Heart right ventricle (tissue), 16 donors: ENCODE data around the gene LLPH. TPM values are rescaled to one million over a fixed set of nuclear protein-coding genes. Genes with fewer than 3 reads are reported as not detected.

Experiments
- ATAC-seq, 8 donors: fragments of 200-7000 bp; cut with Tn5 transposase; one replicate each; pipeline ENCODE4 v1.9.1; 2020; ENCODE audit warnings: mild to moderate bottlenecking in 8 of 8, moderate library complexity in 8 of 8, moderate number of reproducible peaks in 1 of 8
- DNase-seq, 2 donors: peaks; one replicate each; pipeline ENCODE4 v3.0.0-alpha.2; 2020
- H3K27ac ChIP-seq, 10 donors: fragments of 200-600 bp; sonication (generic) in 2 of 10; one replicate each; pipeline versions ENCODE4 v1.5.0 to v1.8.0; 2020 to 2022; ENCODE audit warnings: mild to moderate bottlenecking in 3 of 10
- H3K27me3 ChIP-seq, 7 donors: fragments of 200-600 bp; one replicate each; pipeline ENCODE4 v1.8.0; 2021 to 2022; ENCODE audit warnings: mild to moderate bottlenecking in 2 of 7
- H3K36me3 ChIP-seq, 9 donors: fragments of 200-600 bp; sonication (generic) in 1 of 9; one replicate each; pipeline versions ENCODE4 v1.5.0 to v1.8.0; 2020 to 2022; ENCODE audit warnings: mild to moderate bottlenecking in 2 of 9
- H3K4me1 ChIP-seq, 9 donors: fragments of 200-600 bp; sonication (generic) in 1 of 9; one replicate each; pipeline versions ENCODE4 v1.5.0 to v1.8.0; 2020 to 2022; ENCODE audit warnings: mild to moderate bottlenecking in 4 of 9
- H3K4me3 ChIP-seq, 10 donors: fragments of 200-600 bp; sonication (generic) in 2 of 10; one replicate each; pipeline versions ENCODE4 v1.5.0 to v1.8.0; 2020 to 2022; ENCODE audit warnings: mild to moderate bottlenecking in 7 of 10, moderate library complexity in 2 of 10
- H3K9me3 ChIP-seq, 11 donors: fragments of 200-600 bp in 10 of 11; sonication (generic) in 2 of 11; one replicate each; pipeline versions ENCODE4 v1.5.0 to v1.8.0; 2013 to 2022; ENCODE audit warnings: mild to moderate bottlenecking in 2 of 11, control low read depth in 1 of 11, moderate library complexity in 1 of 11
- CTCF ChIP-seq, 9 donors: fragments of 200-600 bp; sonication (generic) in 2 of 9; IDR thresholded peaks; one replicate each; pipeline versions ENCODE4 v1.5.0 to v1.8.0; 2021 to 2022; ENCODE audit warnings: antibody characterized with exemption in 9 of 9, mild to moderate bottlenecking in 5 of 9, moderate library complexity in 1 of 9
- WGBS, 2 donors: extraction: QIAGEN DNeasy Blood & Tissue Kit; methylation state at CpG; one replicate each; pipeline ENCODE4 v1.1.7; 2013; ENCODE audit warnings: inconsistent platforms in 1 of 2; 5-methylcytosine and 5-hydroxymethylcytosine counted together
- intact Hi-C, 10 donors: fragments of 100-400 bp; cut with DNase I; formaldehyde crosslinking; loops; one replicate each; pipeline versions ENCODE4 v1.11.1 to v1.14.2; 2022
- polyA plus RNA-seq, 2 donors: library from polyadenylated mRNA; stranded (reverse); fragments of 200-250 nt; gene quantifications; one replicate each; pipeline ENCODE4 v1.2.3, GENCODE V29; 2013
- total RNA-seq, 10 donors: library from RNA; stranded (reverse); fragmentation: NEBNext Ultra II Directional in 3 of 10; extraction: Animal tissue kit (Norgen Biotek cat#: 25700) in 3 of 10; gene quantifications; one replicate each; pipeline versions ENCODE4 v1.2.1 to v1.2.4, GENCODE V29; 2021 to 2023
- donor health status: Arrhythmogenic right ventricular cardiomyopathy.
- donor health status: ischemic (EF 13 %, LVEDD 7.1; RV severe dilation, severe dysfunction).
- donor health status: healthy with polysubstance abuse.
- donor health status: DM: no; HTN: yes; CAD: no.
- donor health status: DM: no; HTN: no; CAD: no.
- donor health status: ischemic (EF 25% LVEDD 6.9; RV normal size, moderate dysfunction).
- donor health status: ischemic (EF 25% LVEDD 5.7; RV mildly dilated, moderate dysfunction).
- donor health status: healthy.
- donor health status: DM: yes; HTN: yes; CAD: no.
- donor health status: Ischemic cardiomyopathy.
- donor health status: ischemic (EF 35%, LVEDD 5.7; RV mildly dilated, moderate dysfunction).
- donor health status: nonischemic (EF 11% LVEDD 7.7; RV severe dilation, severe dysfunction).
- donor health status: DM: yes; HTN: yes; CAD: no.
- donor health status: PGD.
- donor health status: ischemic (EF 29% LVEDD 5.4; RV normal size, mild dysfunction).
- donor health status: nonischemic (EF 23%, LVEDD 6.1; RV moderate dilation, normal function).

Gene LLPH
- total and polyA plus RNA-seq, 12 donors = 9.7 to 35.9 (median 18.9) TPM

DNA sequence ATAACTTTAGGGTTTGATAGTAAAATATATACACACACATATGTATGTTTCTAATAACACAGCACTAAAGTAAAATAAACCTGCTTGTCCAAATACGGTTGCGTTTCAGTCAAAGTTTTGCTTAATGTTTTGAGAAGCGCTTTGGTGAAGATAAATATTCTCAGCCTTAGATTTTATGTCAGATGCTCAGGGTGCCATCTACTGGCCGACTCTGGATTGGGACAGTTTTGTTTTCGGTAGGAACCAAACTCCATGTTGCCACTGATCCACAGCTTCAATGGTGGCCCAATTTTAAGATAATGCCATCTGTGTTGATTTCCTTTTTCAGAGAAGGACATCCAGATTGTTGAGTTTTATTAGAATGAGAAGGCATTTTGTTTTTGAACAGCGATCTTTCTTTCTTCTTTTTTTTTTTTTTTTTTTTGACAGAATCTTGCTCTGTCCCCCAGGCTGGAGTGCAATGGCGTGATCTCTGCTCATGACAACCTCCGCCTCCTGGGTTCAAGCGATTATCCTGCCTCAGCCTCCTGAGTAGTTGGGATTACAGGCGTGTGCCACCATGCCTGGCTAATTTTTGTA is 43.1 kb downstream of the LLPH start:
- Histone ChIP-seq H3K4me3 (no peak overlapping the region), H3K27me3 (peaks cover 0 to 8% (median 0%) of the 10 kb centered on the region in 7 donors), H3K4me1 (peaks cover 0 to 5% (median 0%) of the 10 kb centered on the region in 9 donors), H3K36me3 (no peaks in the 10 kb centered on the region), H3K27ac (no peak overlapping the region), H3K9me3 (peaks cover 0 to 20% (median 5%) of the 10 kb centered on the region in 11 donors)
- TF ChIP-seq CTCF (IDR thresholded peaks at IDR 0.05) = peak; percentile 45 to 86 (median 80)
- DNase-seq (peak; percentile 21 to 66), ATAC-seq (peak in 4 of 8 donors; percentile 46 to 57 (median 51))
- intact Hi-C loops = loop anchor here in 9 of 10 donors (2.0 to 10.0 kb wide), 9 partner anchors 103 to 1200 kb away; no protein-coding TSS in a partner anchor
- 29 to 30% methylated on average over 10 of the region's 10 CpGs for WGBS, 2 donors

DNA sequence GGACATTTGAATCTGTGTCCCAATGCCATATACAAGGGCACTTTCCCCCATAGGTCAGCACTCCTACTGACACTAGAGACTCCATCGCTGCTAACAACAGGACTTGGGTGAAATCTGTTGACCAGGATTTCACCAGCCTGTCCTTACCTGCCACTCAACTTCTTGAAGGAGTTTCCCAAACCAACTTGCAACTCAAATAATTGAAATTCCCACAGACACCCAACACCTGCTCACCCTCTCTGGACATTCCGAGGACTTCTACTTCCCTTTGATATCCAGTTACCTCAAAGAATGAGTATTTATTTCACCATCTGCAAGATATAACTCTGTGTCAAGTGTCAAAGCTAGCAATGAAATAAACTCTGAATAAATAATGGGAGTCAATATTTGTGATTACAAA is 44.6 kb downstream of the LLPH start:
- no peak for TF ChIP-seq CTCF (IDR thresholded peaks at IDR 0.05)
- no peak for ATAC-seq

DNA sequence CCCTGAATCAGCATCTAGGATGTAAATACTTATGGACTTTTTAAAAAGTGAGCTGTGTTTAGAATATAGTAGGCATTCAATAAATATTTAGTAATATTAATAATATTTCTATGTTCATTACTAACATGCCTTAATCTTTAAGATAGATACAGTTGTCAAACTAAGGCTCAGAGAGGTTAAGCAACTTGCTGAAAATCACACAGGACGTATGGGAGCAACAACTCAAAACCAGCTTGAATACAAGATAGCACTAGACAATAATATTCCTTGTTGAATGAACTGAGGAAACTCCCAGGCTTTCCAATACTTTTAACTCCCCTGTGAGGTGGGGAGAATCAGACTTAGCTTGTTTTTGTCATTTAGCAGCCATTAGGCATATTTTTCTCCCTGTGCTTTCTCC is 45.3 kb downstream of the LLPH start:
- no peak for TF ChIP-seq CTCF (IDR thresholded peaks at IDR 0.05)
- peaks cover 0 to 8% (median 0%) of the 10 kb centered on the region in 7 donors for H3K27me3 ChIP-seq
- intact Hi-C loops = loop anchor here in 8 of 10 donors (5.0 to 10.0 kb wide), 7 partner anchors 100 to 1198 kb away; no protein-coding TSS in a partner anchor
- ATAC-seq (no peak), DNase-seq (no peak)
- no peaks in the 10 kb centered on the region for H3K4me1 ChIP-seq
- H3K36me3 ChIP-seq = no peaks in the 10 kb centered on the region
- H3K27ac ChIP-seq = no peak overlapping the region
- 82 to 83% methylated on average over 1 of the region's 1 CpG for WGBS, 2 donors
- peaks cover 0 to 20% (median 5%) of the 10 kb centered on the region in 11 donors for H3K9me3 ChIP-seq
- no peak overlapping the region for H3K4me3 ChIP-seq

More for the DNA sequence above, 44.6 kb downstream of the LLPH start:
- no peaks in the 10 kb centered on the region for H3K4me1 ChIP-seq
- H3K4me3 ChIP-seq = no peak overlapping the region
- DNase-seq = no peak
- peaks cover 0 to 20% (median 5%) of the 10 kb centered on the region in 11 donors for H3K9me3 ChIP-seq
- 83 to 92% methylated on average over 2 of the region's 2 CpGs for WGBS, 2 donors
- no peaks in the 10 kb centered on the region for H3K36me3 ChIP-seq
- H3K27me3 ChIP-seq = peaks cover 0 to 8% (median 0%) of the 10 kb centered on the region in 7 donors
- intact Hi-C loops = loop anchor here in 9 of 10 donors (2.0 to 10.0 kb wide), 9 partner anchors 101 to 1199 kb away; no protein-coding TSS in a partner anchor
- H3K27ac ChIP-seq = no peak overlapping the region

DNA sequence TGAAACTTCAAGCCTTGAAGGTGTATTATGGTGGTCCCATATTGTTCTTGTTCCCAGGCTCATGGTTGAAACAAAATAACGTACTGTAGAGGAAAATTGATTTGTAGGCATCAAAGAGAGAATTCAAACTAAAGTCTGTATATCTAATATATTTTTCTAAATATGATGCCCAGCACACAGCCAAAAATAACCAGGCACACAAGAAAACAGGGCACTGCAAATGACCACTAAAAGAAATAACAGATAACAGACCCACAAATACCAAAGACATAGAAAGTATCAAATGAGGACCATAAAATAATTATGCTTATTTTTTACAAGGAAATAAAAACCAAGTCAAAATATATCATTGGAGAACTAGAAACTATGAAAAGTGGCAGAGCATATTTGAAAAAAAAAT is 46.8 kb downstream of the LLPH start:
- Histone ChIP-seq H3K27me3 (peaks cover 0 to 13% (median 0%) of the 10 kb centered on the region in 7 donors), H3K4me3 (no peak overlapping the region), H3K4me1 (no peaks in the 10 kb centered on the region), H3K36me3 (no peaks in the 10 kb centered on the region), H3K9me3 (peaks cover 0 to 20% (median 5%) of the 10 kb centered on the region in 11 donors), H3K27ac (no peak overlapping the region)
- ATAC-seq (no peak), DNase-seq (no peak)
- 81 to 87% methylated on average over 1 of the region's 1 CpG for WGBS, 2 donors
- no peak for TF ChIP-seq CTCF (IDR thresholded peaks at IDR 0.05)
- intact Hi-C loops = loop anchor here in 2 of 10 donors (10.0 kb wide), 2 partner anchors 99 to 779 kb away; no protein-coding TSS in a partner anchor
